CD4-positive, alpha-beta memory T cell (primary cell): ENCODE measurements around the gene PSMD14. TPM values are rescaled to one million over a fixed set of nuclear protein-coding genes. Genes with fewer than 3 reads are reported as not detected.

ENCODE experiments used
- CTCF ChIA-PET: fragments of 350-600 bp; sonication (Branson Sonifier 250); formaldehyde crosslinking; loops from one replicate; lab custom pipeline; 2021; ENCODE audit warnings: inconsistent platforms; ENCODE audit not compliant: partially characterized antibody; lab: Charles Lee
- POLR2A ChIA-PET: fragments of 350-600 bp; sonication (Branson Sonifier 250); formaldehyde crosslinking; loops from one replicate; lab custom pipeline; 2021; ENCODE audit not compliant: partially characterized antibody; lab: Charles Lee
- DNase-seq, 5 donors: peaks; one replicate each; pipeline versions ENCODE4 v3.0.0 to v3.0.0-alpha.2; 2020 to 2022; ENCODE audit warnings: mixed read lengths in 1 of 5
- H3K27ac ChIP-seq: one replicate; pipeline ENCODE4 v1.7.0; 2013; ENCODE audit warnings: low read depth, low read length
- H3K27me3 ChIP-seq: 2 replicates; pipeline ENCODE4 v1.7.0; 2013; ENCODE audit warnings: mild to moderate bottlenecking, low read length, moderate library complexity; ENCODE audit not compliant: insufficient read depth
- H3K36me3 ChIP-seq: 2 replicates; pipeline ENCODE4 v1.7.0; 2013; ENCODE audit warnings: mild to moderate bottlenecking, low read length, moderate library complexity; ENCODE audit not compliant: insufficient read depth
- H3K4me1 ChIP-seq: 2 replicates; pipeline ENCODE4 v1.7.0; 2013; ENCODE audit warnings: mild to moderate bottlenecking, low read length, moderate library complexity; ENCODE audit not compliant: insufficient read depth
- H3K4me3 ChIP-seq, 2 donors: one replicate each; pipeline ENCODE4 v1.7.0; 2013; ENCODE audit warnings: low read length in 2 of 2, mild to moderate bottlenecking in 1 of 2
- H3K9me3 ChIP-seq, 2 donors: one replicate each; pipeline ENCODE4 v1.7.0; 2013; ENCODE audit warnings: low read length in 2 of 2, control low read depth in 1 of 2; ENCODE audit not compliant: control insufficient read depth in 1 of 2
- H3K27ac Mint-ChIP-seq, 7 donors: one replicate each; pipeline ENCODE4 v1.8.0; 2020 to 2021; ENCODE audit warnings: mixed read lengths in 7 of 7, mild to moderate bottlenecking in 6 of 7, inconsistent platforms in 3 of 7, moderate library complexity in 3 of 7
- H3K27me3 Mint-ChIP-seq, 2 donors: one replicate each; pipeline ENCODE4 v1.8.0; 2020 to 2021; ENCODE audit warnings: mixed read lengths in 2 of 2
- H3K36me3 Mint-ChIP-seq, 2 donors: one replicate each; pipeline ENCODE4 v1.8.0; 2020 to 2021; ENCODE audit warnings: mixed read lengths in 2 of 2, inconsistent platforms in 1 of 2, mild to moderate bottlenecking in 1 of 2
- H3K4me1 Mint-ChIP-seq, 4 donors: one replicate each; pipeline ENCODE4 v1.8.0; 2020 to 2021; ENCODE audit warnings: mixed read lengths in 4 of 4, mild to moderate bottlenecking in 1 of 4
- H3K4me3 Mint-ChIP-seq, 8 donors: one replicate each; pipeline ENCODE4 v1.8.0; 2020 to 2021; ENCODE audit warnings: mixed read lengths in 8 of 8, mild to moderate bottlenecking in 7 of 8, moderate library complexity in 6 of 8, inconsistent platforms in 3 of 8
- H3K9me3 Mint-ChIP-seq, 8 donors: one replicate each; pipeline ENCODE4 v1.8.0; 2020 to 2021; ENCODE audit warnings: mixed read lengths in 8 of 8, mild to moderate bottlenecking in 5 of 8, inconsistent platforms in 3 of 8, moderate library complexity in 1 of 8
- intact Hi-C: fragments of 100-400 bp; cut with micrococcal nuclease; formaldehyde crosslinking; loops from one replicate; pipeline ENCODE4 v1.15.1; 2023
- polyA plus RNA-seq, 2 donors: library from polyadenylated mRNA; unstranded; fragments of 300-500 nt; fragmentation: Illumina TruSeq; gene quantifications; one replicate each; pipeline ENCODE4 v1.2.3, GENCODE V29; 2021
- total RNA-seq, 2 experiments: library from RNA; stranded (reverse); gene quantifications; one replicate each; pipeline ENCODE4 v1.2.3, GENCODE V29; 2021

Gene PSMD14
- total and polyA plus RNA-seq, 4 experiments from 2014 or later = 14.1 to 95.4 (median 35.5) TPM

GRCh38 chr2:161352719-161353118 is 44.5 kb downstream of the PSMD14 start:
- Mint-ChIP-seq H3K27ac (no peak overlapping the region), H3K9me3 (no peaks in the 10 kb centered on the region), H3K36me3 (peaks cover 0 to 5% of the 10 kb centered on the region in 2 donors), H3K27me3 (no peaks in the 10 kb centered on the region), H3K4me1 (peaks cover 27 to 32% (median 28%) of the 10 kb centered on the region in 4 donors), H3K4me3 (no peak overlapping the region)
- POLR2A ChIA-PET = no interaction called here
- Histone ChIP-seq H3K27me3 (no peaks in the 10 kb centered on the region), H3K4me3 (no peak overlapping the region), H3K9me3 (no peaks in the 10 kb centered on the region), H3K27ac (no peak overlapping the region), H3K36me3 (no peaks in the 10 kb centered on the region), H3K4me1 (no peaks in the 10 kb centered on the region)
- DNase-seq = no peak
- CTCF ChIA-PET = no interaction called here
- intact Hi-C loops = no loop called here

GRCh38 chr2:161353543-161353942 is 45.3 kb downstream of the PSMD14 start:
- Mint-ChIP-seq H3K27me3 (no peaks in the 10 kb centered on the region), H3K27ac (no peak overlapping the region), H3K4me1 (peaks cover 27 to 32% (median 28%) of the 10 kb centered on the region in 4 donors), H3K36me3 (peaks cover 0 to 8% of the 10 kb centered on the region in 2 donors), H3K9me3 (no peaks in the 10 kb centered on the region), H3K4me3 (no peak overlapping the region)
- H3K27me3 ChIP-seq = no peaks in the 10 kb centered on the region
- H3K9me3 ChIP-seq = no peaks in the 10 kb centered on the region
- intact Hi-C loops = no loop called here
- CTCF ChIA-PET = no interaction called here
- DNase-seq = no peak
- H3K4me1 ChIP-seq = no peaks in the 10 kb centered on the region
- no peak overlapping the region for H3K4me3 ChIP-seq
- H3K27ac ChIP-seq = no peak overlapping the region
- POLR2A ChIA-PET = no interaction called here
- H3K36me3 ChIP-seq = no peaks in the 10 kb centered on the region

- peaks cover 0 to 12% of the 10 kb centered on the region in 2 donors for H3K36me3 Mint-ChIP-seq
- no peaks in the 10 kb centered on the region for H3K36me3 ChIP-seq
- H3K27ac ChIP-seq = no peak overlapping the region
- H3K27me3 Mint-ChIP-seq = no peaks in the 10 kb centered on the region
- DNase-seq = no peak
- H3K27me3 ChIP-seq = no peaks in the 10 kb centered on the region
- H3K4me1 Mint-ChIP-seq = peaks cover 24 to 29% (median 26%) of the 10 kb centered on the region in 4 donors
- intact Hi-C loops = no loop called here
- no peak overlapping the region for H3K4me3 Mint-ChIP-seq
- H3K4me1 ChIP-seq = no peaks in the 10 kb centered on the region
- no peaks in the 10 kb centered on the region for H3K9me3 Mint-ChIP-seq
- no peaks in the 10 kb centered on the region for H3K9me3 ChIP-seq
- H3K27ac Mint-ChIP-seq = no peak overlapping the region
- ChIA-PET POLR2A (no interaction called here), CTCF (no interaction called here)
- no peak overlapping the region for H3K4me3 ChIP-seq
Observed at GRCh38 chr2:161354106-161354505, 45.9 kb downstream of the PSMD14 start.

GRCh38 chr2:161355106-161355505 is 46.9 kb downstream of the PSMD14 start:
- no peaks in the 10 kb centered on the region for H3K9me3 Mint-ChIP-seq
- CTCF ChIA-PET = no interaction called here
- no peak for DNase-seq
- Histone ChIP-seq H3K27ac (no peak overlapping the region), H3K4me3 (no peak overlapping the region), H3K27me3 (no peaks in the 10 kb centered on the region), H3K4me1 (no peaks in the 10 kb centered on the region), H3K36me3 (no peaks in the 10 kb centered on the region), H3K9me3 (no peaks in the 10 kb centered on the region)
- intact Hi-C loops = no loop called here
- peaks cover 6 to 19% of the 10 kb centered on the region in 2 donors for H3K36me3 Mint-ChIP-seq
- no peaks in the 10 kb centered on the region for H3K27me3 Mint-ChIP-seq
- H3K4me1 Mint-ChIP-seq = peaks cover 18 to 25% (median 21%) of the 10 kb centered on the region in 4 donors
- POLR2A ChIA-PET = no interaction called here
- H3K4me3 Mint-ChIP-seq = no peak overlapping the region
- no peak overlapping the region for H3K27ac Mint-ChIP-seq

GRCh38 chr2:161355983-161356382 is 47.8 kb downstream of the PSMD14 start:
- no peak for DNase-seq
- Histone ChIP-seq H3K27me3 (no peaks in the 10 kb centered on the region), H3K4me1 (no peaks in the 10 kb centered on the region), H3K27ac (no peak overlapping the region), H3K4me3 (no peak overlapping the region), H3K9me3 (no peaks in the 10 kb centered on the region), H3K36me3 (no peaks in the 10 kb centered on the region)
- no peak overlapping the region for H3K4me3 Mint-ChIP-seq
- intact Hi-C loops = no loop called here
- peaks cover 0 to 8% (median 0%) of the 10 kb centered on the region in 8 donors for H3K9me3 Mint-ChIP-seq
- no peak overlapping the region for H3K27ac Mint-ChIP-seq
- no peaks in the 10 kb centered on the region for H3K27me3 Mint-ChIP-seq
- H3K4me1 Mint-ChIP-seq = peaks cover 10 to 19% (median 17%) of the 10 kb centered on the region in 4 donors
- ChIA-PET CTCF (no interaction called here), POLR2A (no interaction called here)
- peaks cover 6 to 21% of the 10 kb centered on the region in 2 donors for H3K36me3 Mint-ChIP-seq

GRCh38 chr2:161357097-161357496 is 48.9 kb downstream of the PSMD14 start:
- DNase-seq = no peak
- no peak overlapping the region for H3K27ac ChIP-seq
- intact Hi-C loops = no loop called here
- no peaks in the 10 kb centered on the region for H3K27me3 ChIP-seq
- no peak overlapping the region for H3K27ac Mint-ChIP-seq
- CTCF ChIA-PET = no interaction called here
- peaks cover 13 to 28% of the 10 kb centered on the region in 2 donors for H3K36me3 Mint-ChIP-seq
- no peaks in the 10 kb centered on the region for H3K9me3 ChIP-seq
- no peaks in the 10 kb centered on the region for H3K4me1 ChIP-seq
- no peaks in the 10 kb centered on the region for H3K27me3 Mint-ChIP-seq
- H3K36me3 ChIP-seq = no peaks in the 10 kb centered on the region
- POLR2A ChIA-PET = no interaction called here
- no peak overlapping the region for H3K4me3 ChIP-seq
- H3K4me3 Mint-ChIP-seq = no peak overlapping the region
- H3K9me3 Mint-ChIP-seq = peaks cover 0 to 17% (median 5%) of the 10 kb centered on the region in 8 donors
- peaks cover 5 to 12% (median 12%) of the 10 kb centered on the region in 4 donors for H3K4me1 Mint-ChIP-seq

GRCh38 chr2:161358838-161359237 is 50.6 kb downstream of the PSMD14 start:
- no peak overlapping the region for H3K4me3 ChIP-seq
- H3K36me3 ChIP-seq = no peaks in the 10 kb centered on the region
- no peaks in the 10 kb centered on the region for H3K27me3 ChIP-seq
- H3K9me3 Mint-ChIP-seq = peaks cover 0 to 28% (median 13%) of the 10 kb centered on the region in 8 donors
- no peaks in the 10 kb centered on the region for H3K4me1 ChIP-seq
- peaks cover 0 to 7% (median 6%) of the 10 kb centered on the region in 4 donors for H3K4me1 Mint-ChIP-seq
- H3K27ac Mint-ChIP-seq = no peak overlapping the region
- no peak overlapping the region for H3K27ac ChIP-seq
- CTCF ChIA-PET = no interaction called here
- H3K4me3 Mint-ChIP-seq = no peak overlapping the region
- H3K27me3 Mint-ChIP-seq = no peaks in the 10 kb centered on the region
- H3K9me3 ChIP-seq = peaks cover 0 to 4% of the 10 kb centered on the region in 2 donors
- POLR2A ChIA-PET = no interaction called here
- intact Hi-C loops = no loop called here
- H3K36me3 Mint-ChIP-seq = peaks cover 18 to 42% of the 10 kb centered on the region in 2 donors
- DNase-seq = no peak
